GM21390 (cell line): ENCODE data around the gene MRO.
"Not testable (repeated sequence)": the region's sequence is repeated elsewhere in the genome, so short reads cannot be mapped to it uniquely, and the experiment has no call there.

Experiments
- ATAC-seq: cut with Tn5 transposase; IDR thresholded peaks from one replicate; pipeline ENCODE4 v1.9.1; 2021; ENCODE audit not compliant: unreplicated experiment

Gene MRO

DNA sequence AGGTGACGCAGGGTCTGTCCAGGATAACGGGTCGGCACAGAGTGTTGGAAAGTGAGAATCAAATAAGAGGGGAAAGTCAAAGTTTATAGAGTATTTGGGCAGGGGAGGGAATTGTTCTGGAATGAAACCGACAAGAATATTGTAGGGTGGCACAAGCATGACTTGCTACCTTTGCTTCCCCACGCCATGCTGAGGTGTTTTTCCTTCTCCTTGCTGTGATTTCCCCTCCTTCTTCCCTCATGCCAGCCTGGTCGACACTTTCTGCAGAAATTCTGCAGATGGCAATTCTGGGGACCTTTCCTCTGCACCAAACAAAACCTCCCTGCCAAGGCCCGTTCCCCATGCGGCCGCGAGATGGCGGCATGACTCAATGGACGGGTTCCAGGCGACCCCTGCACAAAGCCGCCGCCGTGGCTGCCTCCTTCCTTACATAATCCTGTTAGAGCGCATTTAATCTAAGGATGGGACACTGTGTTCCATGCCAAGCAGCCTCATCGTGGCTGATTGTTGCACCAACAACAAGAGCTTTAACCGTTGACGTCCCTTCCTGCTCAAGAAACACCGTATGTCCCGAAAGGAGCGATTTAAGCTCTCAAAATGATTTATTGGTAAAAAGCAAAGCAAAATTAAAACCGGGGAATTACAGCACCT lies at the start of gene MRO:
Gene MRO, minus strand, starts transcription at position 289 of the 651 bp plus-strand sequence. CDS start 10,616 bp downstream, outside the sequence.
- peak; percentile 88 for ATAC-seq

- no peak for ATAC-seq
These were observed 49.3 kb upstream of the MRO start for GRCh38 chr18:50869150-50869549.

- ATAC-seq = no peak
These were observed 46.9 kb upstream of the MRO start for GRCh38 chr18:50866765-50867164.

DNA sequence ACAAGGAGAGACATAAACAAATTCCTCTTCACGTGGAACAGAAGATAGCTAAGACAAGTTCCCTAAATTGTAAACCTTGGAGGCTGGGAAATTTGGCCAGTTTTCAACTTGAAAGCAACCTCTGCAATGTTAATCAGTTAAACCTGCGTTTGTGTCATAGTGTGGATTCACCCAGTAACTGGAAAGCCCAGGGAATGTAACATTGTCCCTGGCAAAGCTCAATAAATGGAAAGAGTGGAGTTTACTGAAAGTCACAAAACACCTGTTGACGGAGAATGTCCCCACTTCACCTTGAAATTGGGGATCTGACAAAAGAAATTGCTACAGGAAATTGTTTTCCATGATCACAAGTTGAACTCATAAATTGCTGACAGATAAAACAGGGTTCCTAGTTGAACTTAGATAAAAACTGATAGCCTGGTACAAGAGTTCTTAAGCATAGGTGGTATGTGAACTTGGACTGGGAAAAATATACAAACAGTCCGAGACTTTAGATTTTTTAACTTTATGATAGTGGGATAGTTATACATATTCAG lies 44.1 kb upstream of the MRO start:
- ATAC-seq = no peak

- no peak for ATAC-seq
These were observed 42.6 kb upstream of the MRO start for GRCh38 chr18:50862401-50862800.

DNA sequence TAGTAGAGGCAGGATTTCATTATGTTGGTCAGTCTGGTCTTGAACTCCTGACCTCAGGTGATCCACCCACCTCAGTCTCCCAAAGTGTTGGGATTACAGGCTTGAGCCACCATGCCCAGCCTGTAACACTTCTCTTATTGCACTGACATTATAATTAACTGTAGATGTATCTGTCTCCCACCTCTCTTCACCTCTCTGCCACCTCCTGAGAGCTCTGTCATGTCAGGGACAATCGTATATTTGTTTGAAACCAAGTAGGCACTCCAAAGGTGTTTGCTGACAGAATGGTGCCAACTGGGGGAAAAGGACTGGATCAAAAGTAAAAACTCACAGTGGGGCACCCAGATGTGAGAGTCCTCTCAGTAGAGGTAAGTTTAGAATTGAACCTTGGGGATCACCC lies 41.8 kb upstream of the MRO start:
- ATAC-seq = no peak

GRCh38 chr18:50859793-50860555 lies 40.2 kb upstream of the MRO start:
- ATAC-seq = no peak

DNA sequence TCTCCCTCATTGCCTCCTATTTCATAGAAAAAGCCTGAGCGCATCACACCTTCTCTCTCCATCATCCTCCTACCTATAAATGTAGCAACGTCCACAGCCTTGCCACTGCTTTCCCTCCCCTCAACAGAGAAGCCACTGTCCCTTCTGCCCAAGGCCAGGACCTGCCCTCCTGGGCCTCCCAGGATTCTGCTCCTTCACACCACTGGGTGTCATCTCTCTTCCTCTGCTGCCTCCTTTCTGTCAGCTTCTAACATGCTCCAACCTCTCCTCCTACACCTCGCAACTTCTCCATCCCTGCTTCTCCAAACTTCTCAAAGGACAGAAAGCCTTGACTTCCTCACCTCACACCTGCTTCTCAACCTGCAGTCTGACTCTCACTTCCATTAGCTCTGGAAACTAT lies 37.9 kb upstream of the MRO start:
- no peak for ATAC-seq

GRCh38 chr18:50857166-50857565 lies 37.4 kb upstream of the MRO start:
- ATAC-seq = not testable (repeated sequence)

DNA sequence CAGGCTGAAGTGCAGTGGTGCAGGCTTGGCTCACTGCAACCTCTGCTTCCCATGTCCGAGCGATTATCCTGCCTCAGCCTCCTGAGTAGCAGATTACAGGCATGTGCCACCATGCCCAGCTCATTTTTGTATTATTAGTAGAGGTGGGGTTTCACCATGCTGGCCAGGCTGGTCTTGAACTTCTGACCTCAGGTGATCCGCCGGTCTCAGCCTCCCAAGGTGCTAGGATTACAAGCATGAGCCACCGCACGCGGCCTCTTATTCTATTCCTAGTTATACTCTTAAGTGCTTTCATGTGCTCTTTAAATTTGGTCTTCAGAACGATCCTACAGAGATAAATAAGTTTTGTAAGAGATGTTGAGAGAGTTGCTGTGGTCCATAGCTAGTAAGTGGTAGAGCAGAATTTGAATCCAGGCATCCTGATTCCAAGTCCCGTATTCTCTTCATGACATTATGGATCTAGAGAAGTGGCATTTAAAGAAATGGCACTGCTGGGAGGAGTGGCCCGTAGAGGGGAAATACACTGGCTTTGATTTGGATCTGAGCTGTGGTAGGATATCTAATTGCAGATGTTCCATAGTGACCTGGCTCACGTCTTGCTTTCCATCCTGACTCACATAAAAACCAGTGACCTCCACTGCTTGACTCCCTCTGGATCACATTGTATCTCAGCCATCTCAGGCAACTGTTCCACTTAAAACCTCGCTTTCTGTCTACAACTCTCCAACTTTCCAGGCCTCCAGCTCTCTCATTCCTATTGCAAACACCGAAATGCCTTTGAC lies 36.4 kb upstream of the MRO start:
- no peak for ATAC-seq

DNA sequence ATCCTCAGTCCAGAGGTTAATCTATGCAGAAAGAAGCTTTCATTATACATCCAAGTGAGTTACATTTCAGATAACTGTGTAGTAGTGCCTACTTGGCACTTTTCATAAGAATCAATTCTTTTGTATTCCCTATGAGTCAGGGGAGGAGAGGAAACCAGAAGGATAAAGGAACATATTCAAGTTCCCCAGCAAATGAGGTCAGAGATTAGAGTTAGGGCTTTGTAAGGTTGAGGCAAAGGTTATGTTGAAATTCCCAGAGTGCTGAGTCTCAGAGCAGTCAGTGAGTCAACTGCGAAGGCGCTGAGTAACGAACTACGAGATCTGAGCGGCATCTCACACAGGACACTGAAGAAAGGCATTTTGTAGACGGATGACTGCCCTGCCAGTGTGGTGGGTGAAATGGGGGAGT lies 34.1 kb upstream of the MRO start:
- no peak for ATAC-seq

DNA sequence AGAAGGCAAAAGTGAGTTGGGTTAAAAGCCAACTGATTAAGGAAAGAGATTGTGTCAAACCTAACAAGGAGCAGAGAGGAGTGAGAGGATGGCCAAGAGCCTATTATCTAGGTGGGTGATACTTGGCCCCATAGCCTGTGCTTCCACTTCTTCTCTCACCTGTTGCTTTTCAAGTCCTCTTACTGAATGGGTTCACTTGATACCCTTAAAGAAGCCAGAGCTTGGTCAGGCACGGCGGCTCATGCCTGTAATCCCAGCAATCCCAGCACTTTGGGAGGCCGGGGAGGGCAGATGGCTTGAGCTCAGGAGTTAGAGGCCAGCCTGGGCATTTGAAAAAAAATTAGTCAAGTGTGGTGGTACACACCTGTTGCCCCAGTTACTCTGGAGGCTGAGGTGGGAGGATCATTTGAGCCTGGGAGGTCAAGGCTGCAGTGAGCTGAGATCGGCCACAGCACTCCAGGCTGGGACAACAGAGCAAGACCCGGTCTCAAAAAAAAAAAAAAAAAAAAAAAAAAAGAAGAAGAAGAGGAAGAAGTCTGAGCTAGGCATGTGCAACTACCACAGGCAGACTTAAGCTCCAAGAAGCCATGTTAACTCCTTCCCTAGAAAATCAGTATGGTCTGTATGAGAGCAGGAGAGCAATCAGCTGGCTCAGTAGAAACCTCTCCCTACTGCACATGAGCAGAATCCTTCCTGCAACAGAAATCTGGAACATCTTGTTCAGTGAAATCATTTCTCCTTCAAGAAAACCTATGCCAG lies 30.7 kb upstream of the MRO start:
- ATAC-seq = no peak

- ATAC-seq = no peak
These were observed 29.6 kb upstream of the MRO start for GRCh38 chr18:50849419-50849821.

GRCh38 chr18:50848991-50849390 lies 29.2 kb upstream of the MRO start:
- ATAC-seq = no peak

- no peak for ATAC-seq
These were observed 28.3 kb upstream of the MRO start for GRCh38 chr18:50848061-50848551.

- no peak for ATAC-seq
These were observed 27.4 kb upstream of the MRO start for GRCh38 chr18:50847192-50847591.

DNA sequence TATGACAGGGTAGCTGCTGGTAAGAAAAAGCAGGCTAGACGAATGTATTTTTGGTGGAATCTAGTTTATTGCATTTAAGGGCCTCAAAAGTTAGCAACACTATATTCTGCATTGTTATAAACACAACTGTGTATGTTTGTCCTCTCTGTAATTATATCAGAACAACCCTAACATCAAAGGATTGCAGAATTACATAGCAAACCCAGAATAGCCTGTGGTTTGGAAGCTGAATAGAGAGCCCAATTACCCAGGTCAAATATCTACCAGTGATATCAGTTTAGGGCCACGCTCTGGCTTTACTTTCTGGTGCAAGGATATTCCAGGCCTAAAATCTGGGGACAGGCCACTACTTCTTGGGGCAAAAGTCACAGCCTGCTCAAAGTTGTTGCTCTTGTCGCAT lies 25.1 kb upstream of the MRO start:
- no peak for ATAC-seq

DNA sequence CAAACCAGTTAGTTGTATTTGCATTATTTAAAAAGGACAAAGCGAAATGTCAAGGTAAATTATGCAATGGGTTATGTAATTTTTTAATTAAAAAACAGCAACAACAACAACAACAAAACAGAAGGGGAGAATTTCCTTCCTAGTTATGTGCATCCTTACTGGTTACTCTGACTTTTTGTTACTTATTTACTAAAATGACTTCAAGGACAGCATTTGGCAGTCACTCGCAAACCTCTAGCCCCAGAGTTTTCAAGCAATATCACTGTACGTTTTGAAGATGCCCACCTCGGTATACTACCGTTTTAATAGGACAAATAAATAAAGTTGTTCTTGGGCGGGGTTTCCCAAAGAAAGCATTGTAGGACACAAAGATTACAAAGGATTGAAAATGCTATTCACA lies 24.7 kb upstream of the MRO start:
- no peak for ATAC-seq

DNA sequence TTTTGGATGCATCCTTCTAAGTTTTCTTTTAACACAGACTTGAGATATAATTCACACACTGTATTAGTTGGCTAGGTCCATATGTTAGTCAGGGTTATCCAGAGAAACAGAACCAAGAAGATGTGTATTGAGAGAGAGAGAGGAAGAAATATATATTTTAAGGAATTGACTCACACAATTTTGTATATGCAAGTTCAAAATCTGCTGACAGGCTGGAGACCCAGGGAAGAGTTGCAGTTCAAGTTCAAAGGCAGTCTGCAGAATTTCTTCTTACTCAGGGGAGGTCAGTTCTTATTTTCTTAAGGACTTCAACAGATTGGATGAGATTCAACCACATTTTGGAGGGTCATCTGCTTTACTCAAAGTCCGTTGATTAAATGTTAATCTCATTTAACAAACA lies 23.0 kb upstream of the MRO start:
- ATAC-seq = no peak

DNA sequence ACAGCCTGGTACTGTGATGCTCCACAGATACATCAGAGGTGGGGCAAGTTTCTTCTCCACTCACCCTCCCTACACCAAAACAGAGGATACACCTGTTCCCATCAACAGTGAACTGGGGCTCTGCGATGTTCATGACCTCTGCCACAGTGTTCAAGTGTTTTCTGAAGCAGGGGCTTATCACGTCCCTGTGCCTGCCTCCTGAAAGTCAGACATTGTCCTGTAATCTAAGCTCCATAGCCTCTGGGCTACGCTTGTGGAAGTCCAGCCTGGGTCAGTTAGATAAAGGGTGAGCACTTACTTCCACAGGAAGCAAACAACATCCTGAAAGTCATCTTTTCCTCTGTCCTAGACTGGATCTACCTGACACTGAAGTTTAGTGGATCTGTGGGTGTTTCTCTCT lies 20.2 kb upstream of the MRO start:
- ATAC-seq = no peak

DNA sequence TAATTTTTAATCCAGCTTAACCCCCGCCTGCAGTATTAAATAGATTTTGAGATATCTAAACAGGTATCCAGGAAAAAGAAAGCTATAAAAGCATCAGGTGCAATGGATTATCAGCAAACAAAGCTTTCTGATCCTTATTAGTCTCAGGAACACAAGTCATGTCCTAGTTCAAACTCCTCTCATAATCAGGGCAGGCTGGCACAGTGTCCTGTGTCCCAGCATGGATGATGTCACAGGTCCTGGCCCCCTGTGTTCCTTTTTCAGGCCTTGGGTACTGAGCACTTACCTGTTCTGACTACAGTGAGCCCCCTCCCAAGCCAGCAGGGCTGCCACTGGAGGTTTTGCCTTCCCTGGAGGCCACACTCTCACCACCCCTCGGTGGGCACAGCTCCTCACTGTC lies 19.5 kb upstream of the MRO start:
- no peak for ATAC-seq
